RKO (cell line): ENCODE measurements around the gene GLI1.
"Not testable (repeated sequence)": the region's sequence is repeated elsewhere in the genome, so short reads cannot be mapped to it uniquely, and the experiment has no call there.

Experiments used
- DNase-seq: peaks from one replicate; pipeline ENCODE4 v3.0.0-alpha.2; 2016; ENCODE audit warnings: low spot score

Gene GLI1

GRCh38 chr12:57498132-57498502 lies 38.5 kb downstream of the GLI1 start:
- no peak for DNase-seq

- DNase-seq = no peak
Measured at GRCh38 chr12:57498571-57498970, 39.0 kb downstream of the GLI1 start.

GRCh38 chr12:57500213-57500612 lies 40.6 kb downstream of the GLI1 start:
- no peak for DNase-seq

GRCh38 chr12:57502311-57502969 lies 42.9 kb downstream of the GLI1 start:
- DNase-seq = not testable (repeated sequence)

GRCh38 chr12:57506541-57506940 lies 47.0 kb downstream of the GLI1 start:
- not testable (repeated sequence) for DNase-seq

GRCh38 chr12:57507796-57508195 lies 48.2 kb downstream of the GLI1 start:
- DNase-seq = not testable (repeated sequence)

- DNase-seq = no peak
Measured at GRCh38 chr12:57511161-57511560, 51.6 kb downstream of the GLI1 start.

GRCh38 chr12:57511588-57512325 lies 52.2 kb downstream of the GLI1 start:
- no peak for DNase-seq

GRCh38 chr12:57512665-57513064 lies 53.1 kb downstream of the GLI1 start:
- no peak for DNase-seq

- no peak for DNase-seq
Measured at GRCh38 chr12:57513266-57513665, 53.7 kb downstream of the GLI1 start.

GRCh38 chr12:57513677-57514076 lies 54.1 kb downstream of the GLI1 start:
- not testable (repeated sequence) for DNase-seq

- DNase-seq = not testable (repeated sequence)
Measured at GRCh38 chr12:57514246-57514645, 54.7 kb downstream of the GLI1 start.

- DNase-seq = no peak
Measured at GRCh38 chr12:57514720-57515407, 55.3 kb downstream of the GLI1 start.

GRCh38 chr12:57515408-57515933 lies 55.9 kb downstream of the GLI1 start:
- DNase-seq = no peak

GRCh38 chr12:57515934-57516541 lies 56.5 kb downstream of the GLI1 start:
- DNase-seq = no peak

- DNase-seq = no peak
Measured at GRCh38 chr12:57516617-57517153, 57.1 kb downstream of the GLI1 start.

GRCh38 chr12:57517187-57517586 lies 57.6 kb downstream of the GLI1 start:
- DNase-seq = peak; percentile 73

GRCh38 chr12:57517718-57518117 lies 58.1 kb downstream of the GLI1 start:
- not testable (repeated sequence) for DNase-seq

GRCh38 chr12:57518176-57518919 lies 58.8 kb downstream of the GLI1 start:
- no peak for DNase-seq

- peak; percentile 43 for DNase-seq
Measured at GRCh38 chr12:57518920-57519795, 59.6 kb downstream of the GLI1 start.

- DNase-seq = peak; percentile 78
Measured at GRCh38 chr12:57519796-57520052, 60.1 kb downstream of the GLI1 start.
